Stimulated activated CD8-positive, alpha-beta memory T cell treated with anti-CD3 and anti-CD28 coated beads, Interleukin-7, amount 100 ng/mL, for 1 hour (primary cell): ENCODE measurements around the gene DNA2.
"Not testable (repeated sequence)": the region's sequence is repeated elsewhere in the genome, so short reads cannot be mapped to it uniquely, and the experiment has no call there.

Source experiments
- DNase-seq, 2 donors: peaks; one replicate each; pipeline ENCODE4 v3.0.0-alpha.2; 2020; ENCODE audit warnings: low read depth in 2 of 2

DNA2 gene

GRCh38 chr10:68471586-68472408, at the start of gene DNA2:
DNA2 (minus strand) TSS chr10:68471973; CDS start chr10:68471864, 109 bp downstream.
- DNase-seq, result peak; percentile 37 to 47

DNA sequence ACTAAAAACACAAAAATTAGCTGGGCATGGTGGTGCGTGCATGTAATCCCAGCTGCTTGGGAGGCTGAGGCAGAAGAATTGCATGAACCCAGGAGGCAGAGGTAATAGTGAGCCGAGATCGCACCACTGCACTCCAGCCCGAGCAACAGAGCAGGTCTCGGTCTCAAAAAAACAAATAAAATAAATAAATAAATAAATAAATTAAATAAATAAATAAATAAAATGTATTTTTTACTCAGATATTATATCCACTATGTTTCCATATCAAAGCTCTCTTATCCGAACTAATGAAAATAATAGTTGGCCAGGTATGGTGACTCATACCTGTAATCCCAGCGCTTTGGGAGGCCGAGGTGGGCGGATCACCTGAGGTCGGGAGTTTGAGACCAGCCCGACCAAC, 46.8 kb upstream of the DNA2 start:
- not testable (repeated sequence) for DNase-seq

- DNase-seq, result no peak
Observed at GRCh38 chr10:68517188-68517587, 45.4 kb upstream of the DNA2 start.

DNA sequence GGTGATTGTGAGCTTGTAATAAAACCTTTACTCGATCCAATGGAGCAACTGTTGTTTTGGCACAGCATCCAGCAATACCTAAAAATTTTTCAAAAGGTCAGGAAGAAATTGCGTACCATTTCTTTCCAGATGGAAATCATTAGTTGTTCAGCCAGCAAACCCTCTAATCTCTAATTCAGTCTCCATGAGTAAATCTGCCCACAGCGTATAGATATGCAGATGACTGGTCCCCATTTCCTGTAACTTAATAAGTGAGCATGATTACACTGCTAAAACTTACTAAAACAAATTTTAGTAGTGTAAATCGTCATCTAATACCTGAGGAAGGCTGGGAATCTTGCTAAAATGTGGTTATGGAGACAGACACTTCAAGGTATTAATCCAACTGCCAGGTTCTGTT, 45.0 kb upstream of the DNA2 start:
- no peak for DNase-seq

DNA sequence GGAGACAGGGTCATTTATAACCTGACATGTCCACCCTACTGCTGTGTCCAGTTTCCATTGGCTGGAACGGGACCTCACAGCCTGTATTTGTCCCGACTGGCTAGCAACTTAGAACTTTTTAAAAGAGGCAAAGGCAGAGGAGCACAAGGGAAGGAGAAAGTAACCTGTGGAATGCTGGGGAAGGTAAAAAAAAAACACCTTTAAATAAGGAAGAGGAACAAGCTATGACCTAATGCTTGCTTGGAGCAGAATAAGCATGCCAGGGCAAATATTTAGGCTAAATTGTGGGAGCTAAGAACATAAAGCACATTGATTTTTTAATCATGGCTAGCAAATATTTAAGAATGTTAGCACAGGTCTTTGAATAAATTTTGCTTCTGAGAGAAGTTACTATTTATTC, 44.4 kb upstream of the DNA2 start:
- DNase-seq, result not testable (repeated sequence)

DNA sequence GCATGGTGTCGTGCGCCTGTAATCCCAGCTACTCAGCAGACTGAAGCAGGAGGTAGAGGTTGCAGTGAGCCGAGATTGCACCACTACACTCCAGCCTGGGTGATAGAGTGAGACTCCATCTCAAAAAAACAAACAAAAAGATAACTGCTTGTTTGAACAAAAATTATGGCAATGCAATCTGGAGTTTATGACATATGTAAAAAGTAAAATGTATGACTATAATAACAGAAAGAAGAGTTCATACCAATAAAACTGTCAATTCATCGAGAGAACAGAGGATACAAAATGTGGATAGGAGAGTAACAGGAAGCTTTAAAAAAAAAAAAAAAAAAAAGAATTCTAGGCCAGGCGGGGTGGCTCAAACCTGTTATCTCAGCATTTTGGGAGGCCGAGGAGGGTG, 36.3 kb upstream of the DNA2 start:
- DNase-seq, result no peak

- no peak for DNase-seq
Observed at GRCh38 chr10:68506411-68506810, 34.6 kb upstream of the DNA2 start.

DNA sequence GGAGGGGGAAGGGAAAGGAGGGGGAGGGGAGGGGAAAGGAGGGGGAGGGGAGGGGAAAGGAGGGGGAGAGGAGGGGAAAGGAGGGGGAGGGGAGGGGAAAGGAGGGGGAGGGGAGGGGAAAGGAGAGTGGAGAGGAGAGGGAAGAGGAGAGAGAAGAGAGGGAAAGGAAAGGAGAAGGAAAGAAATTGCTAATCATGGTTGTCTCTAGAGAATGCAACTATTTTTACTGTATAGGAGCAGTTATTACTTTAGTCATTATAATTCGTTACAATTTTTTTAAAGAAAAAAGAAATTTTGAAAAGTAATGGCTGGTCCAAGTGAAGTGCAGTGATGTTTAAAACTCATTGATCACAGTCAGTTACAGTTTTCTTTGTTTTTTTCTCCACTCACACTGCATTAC, 31.1 kb upstream of the DNA2 start:
- DNase-seq, result no peak

DNA sequence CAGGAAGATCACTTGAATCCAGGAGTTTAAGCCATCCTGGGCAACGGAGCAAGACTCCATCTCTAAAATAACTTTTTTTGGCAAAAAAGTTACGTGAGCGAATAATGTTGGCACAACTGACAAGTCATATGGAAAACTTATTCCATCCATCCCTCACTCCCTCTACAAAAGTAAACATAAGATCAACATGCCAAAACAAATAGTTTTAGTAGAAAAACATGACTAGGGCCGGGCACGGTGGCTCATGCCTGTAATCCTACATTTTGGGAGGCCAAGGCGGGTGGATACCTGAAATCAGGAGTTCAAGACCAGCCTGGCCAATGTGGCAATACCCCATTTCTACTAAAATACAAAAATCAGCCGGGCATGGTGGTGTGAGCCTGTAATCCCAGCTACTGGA, 29.9 kb upstream of the DNA2 start:
- DNase-seq, result no peak

GRCh38 chr10:68499544-68499943, 27.8 kb upstream of the DNA2 start:
- DNase-seq, result no peak

GRCh38 chr10:68496072-68496471, 24.3 kb upstream of the DNA2 start:
- no peak for DNase-seq

DNA sequence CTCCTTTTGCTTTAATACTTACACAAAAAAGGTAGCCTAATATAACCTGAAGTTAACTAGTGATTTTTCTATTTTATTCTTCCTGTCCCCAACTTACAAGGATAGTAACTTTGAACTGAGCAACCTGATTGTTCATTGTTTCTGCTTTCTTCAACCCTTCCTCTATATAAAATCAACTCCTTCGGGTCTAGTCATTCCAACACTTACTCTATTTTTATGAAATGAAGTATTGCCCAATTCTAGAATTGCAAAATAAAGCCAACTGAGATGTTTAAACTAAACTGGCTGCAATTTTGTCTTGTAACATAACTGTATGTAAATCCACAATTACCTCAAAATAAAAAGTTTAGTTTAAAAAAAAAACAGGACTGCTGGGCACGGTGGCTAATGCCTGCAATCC, 20.3 kb upstream of the DNA2 start:
- DNase-seq, result no peak

DNA sequence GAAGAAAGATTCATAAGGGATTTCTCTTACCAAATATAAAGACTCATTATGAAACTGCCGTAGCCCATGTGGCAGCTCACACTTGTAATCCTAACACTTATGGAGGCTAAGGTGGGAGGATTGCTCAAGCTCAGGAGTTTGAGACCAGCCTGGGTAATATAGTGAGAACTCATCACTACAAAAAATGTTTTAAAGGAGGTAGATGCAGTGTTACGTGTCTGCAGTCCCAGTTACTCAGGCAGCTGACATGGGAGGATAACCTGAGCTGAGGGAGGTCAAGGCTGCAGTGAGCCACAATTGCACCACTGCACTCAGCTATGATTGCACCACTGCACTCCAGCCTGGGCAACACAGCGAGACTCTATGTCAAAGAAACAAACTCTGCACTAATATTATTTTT, 18.1 kb upstream of the DNA2 start:
- DNase-seq, result no peak

DNA sequence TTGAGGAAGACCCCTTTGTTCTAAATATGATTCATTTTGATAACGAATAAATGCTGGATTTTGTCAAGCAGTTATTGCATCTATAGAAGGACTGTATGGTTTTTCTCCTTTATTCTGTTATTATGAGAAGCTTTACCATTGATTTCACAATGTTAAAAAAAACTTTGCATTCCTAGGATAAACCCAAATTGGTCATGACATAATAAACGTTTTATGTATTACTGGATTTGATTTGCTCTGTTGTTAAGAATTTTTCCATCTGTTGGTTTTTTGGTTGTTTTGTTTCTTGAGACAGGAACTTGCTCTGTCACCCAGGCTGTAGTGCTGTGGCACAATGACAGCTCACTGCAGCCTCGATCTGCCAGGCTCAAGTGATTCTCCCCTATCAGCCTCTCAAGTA, 2.2 kb upstream of the DNA2 start:
- DNase-seq, result no peak

DNA sequence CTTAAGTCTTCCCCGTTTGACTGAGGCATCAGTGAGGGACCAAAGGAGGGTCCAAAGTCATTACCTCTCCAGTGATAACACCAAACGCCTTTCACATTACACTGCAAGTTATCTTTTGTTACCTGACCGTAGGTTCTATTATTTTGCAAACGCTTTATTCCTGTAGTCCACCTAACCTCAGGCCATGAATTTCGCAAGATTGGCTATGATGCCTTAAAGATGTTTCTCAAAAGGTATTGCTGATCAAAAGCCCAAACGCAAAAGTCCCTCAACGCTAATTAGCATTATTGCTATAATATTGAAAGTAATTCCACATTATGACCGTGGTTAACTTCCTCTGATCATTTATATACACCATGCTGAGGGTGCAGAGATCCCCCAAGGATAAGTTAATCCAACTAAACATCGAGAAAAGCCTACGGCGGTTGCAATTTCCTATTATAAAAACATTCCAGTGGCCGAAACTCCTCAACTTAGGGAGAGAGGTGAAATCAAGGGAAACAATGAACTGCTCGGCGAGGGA, 649 bp downstream of the DNA2 start:
- no peak for DNase-seq

GRCh38 chr10:68470300-68470699, 1.5 kb downstream of the DNA2 start:
- DNase-seq, result no peak

- DNase-seq, result no peak
Observed at GRCh38 chr10:68469838-68470237, 1.9 kb downstream of the DNA2 start.

DNA sequence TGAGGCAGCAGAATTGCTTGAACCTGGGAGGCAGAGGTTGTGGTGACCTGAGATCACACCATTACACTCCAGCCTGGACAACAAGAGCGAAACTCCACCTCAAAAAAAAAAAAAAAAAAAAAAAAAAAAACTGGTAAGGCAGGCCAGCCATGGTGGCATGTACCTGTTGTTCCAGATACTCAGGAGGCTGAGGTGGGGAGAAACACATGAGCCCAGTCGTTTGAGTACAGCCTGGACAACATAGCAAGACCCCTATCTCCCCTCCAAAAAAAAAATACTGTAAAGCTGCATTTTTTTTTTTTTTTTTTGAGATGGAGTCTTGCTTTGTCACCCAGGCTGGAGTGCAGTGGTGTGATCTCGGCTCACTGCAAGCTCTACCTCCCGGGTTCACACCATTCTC, 7.0 kb downstream of the DNA2 start:
- not testable (repeated sequence) for DNase-seq

DNA sequence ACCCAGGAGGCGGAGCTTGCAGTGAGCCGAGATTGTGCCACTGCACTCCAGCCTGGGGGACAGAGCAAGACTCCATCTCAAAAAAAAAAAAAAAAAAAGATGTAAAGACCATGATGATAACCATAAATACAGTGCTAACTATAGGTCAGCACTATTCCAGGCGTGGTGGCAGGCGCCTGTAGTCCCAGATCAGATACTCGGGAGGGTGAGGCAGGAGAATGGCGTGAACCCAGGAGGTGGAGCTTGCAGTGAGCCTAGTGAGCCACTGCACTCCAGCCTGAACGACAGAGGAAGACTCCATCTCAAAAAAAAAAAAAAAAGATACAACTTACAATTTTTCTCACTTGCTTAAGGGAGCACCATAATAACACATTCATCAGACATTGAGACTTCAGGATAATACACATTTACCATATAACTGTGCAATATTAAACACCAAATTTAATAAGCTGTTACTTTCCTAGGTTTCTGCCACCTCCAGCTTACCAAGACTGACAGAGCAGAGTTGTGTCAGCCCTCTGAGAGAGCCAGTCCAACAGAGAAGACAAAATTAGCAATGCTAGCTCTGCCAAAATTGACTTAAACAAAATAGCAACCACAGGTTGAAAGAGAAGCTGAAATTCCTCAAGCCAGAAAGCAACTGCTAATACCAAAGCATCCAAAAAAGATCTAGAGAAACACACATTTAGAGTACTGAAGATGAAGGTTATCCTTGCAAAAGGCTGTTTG, 8.2 kb downstream of the DNA2 start:
- DNase-seq, result no peak

DNA sequence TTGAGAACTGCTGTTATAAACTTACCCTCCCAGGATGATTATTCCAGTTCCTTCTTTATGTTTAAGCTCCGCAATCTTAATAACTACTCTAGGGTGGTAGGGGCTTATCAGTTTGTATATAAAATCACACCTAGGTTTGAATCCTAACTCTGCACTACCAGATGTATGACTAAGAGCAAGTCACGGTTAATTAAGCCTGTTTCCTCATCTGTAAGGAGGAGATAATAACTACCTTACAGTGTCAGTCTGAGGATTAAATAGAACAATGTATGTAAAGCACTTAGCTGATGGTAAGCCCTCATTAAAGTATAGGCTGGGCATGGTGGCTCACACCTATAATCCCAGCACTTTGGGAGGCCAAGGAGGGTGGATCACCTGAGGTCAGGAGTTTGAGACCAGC, 9.2 kb downstream of the DNA2 start:
- no peak for DNase-seq

DNA sequence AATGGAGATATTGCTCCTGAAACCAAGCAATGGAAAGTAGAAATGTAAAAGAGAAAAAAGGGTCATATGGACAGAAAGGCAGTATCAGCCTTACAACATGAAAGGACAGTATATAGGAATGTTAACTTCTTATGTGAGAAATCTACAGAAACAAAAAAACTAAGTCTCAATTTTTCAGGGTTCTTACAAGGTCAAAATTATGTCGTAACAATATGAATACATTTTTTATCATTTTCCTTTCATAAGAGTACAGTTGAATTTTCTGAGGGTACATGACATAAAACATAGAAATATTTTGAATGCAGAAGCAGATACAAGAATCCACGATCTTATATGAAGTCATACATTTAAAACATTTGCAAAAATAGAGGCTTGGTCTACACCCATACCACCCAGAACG, 10.7 kb downstream of the DNA2 start:
- DNase-seq, result no peak

DNA sequence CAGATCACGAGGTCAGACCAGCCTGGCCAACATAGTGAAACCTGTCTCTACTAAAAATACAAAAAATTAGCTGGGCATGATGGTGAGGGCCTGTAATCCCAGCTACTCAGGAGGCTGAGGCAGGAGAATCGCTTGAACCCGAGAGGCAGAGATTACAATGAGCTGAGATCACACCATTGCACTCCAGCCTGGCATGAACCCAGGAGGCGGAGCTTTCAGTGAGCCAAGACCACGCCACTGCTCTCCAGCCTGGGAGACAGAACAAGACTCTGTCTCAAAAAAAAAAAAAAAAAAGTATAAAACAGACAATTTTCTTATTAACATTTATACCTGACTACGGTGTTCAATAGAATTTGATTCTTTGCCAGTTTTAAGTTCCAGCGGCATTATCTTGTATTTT, 22.1 kb downstream of the DNA2 start:
- not testable (repeated sequence) for DNase-seq

GRCh38 chr10:68446179-68446578, 25.6 kb downstream of the DNA2 start:
- DNase-seq, result no peak
